COLO668 (cell line): ENCODE measurements around the gene LAPTM5.

ENCODE experiments used
- DNase-seq: peaks from one replicate; lab custom pipeline; 2025; ENCODE audit not compliant: unreplicated experiment; lab: John Stamatoyannopoulos, UW

Gene LAPTM5

DNA sequence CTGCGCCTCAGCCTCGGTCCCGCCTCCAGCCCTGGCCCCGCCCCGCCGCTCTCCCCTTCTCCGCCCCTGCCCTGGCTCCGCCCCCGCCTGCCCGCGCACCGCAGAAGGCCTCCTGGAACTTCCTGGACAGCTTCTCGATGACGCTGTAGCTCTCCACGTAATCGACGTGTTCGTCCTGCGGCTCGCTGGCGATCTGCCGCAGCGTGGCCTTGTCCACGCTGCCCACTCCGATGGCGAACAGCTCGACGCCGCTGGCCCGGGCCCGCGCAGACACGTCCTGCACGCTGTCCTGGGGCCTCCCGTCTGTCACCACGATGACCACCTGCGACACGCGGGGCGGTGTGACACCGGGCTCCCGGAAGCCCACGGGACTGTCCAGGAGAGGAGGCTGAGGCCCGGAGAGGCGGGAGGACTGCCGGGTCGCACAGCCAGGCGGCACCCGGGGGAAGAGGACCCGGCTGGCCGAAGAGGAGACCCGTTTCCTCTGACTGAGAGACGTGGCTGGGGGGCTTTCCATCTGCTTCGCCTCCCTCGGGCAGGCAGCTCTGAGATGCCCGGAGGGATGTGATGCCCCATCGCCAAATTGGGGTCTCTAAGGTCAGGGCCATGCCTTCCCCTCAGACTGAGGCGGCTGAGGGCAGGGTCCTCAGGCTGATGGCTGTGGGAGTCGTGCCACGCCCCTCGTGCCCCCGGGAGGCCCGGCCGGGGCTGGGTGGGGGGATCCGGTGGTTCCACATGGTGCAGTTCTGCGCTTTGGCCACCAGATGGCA, 38.8 kb downstream of the LAPTM5 start:
- peak; percentile 76 for DNase-seq

- peak; percentile 91 for DNase-seq
Observed at GRCh38 chr1:30718091-30718635, 39.4 kb downstream of the LAPTM5 start.

- no peak for DNase-seq
Observed at GRCh38 chr1:30716646-30717045, 40.9 kb downstream of the LAPTM5 start.

DNA sequence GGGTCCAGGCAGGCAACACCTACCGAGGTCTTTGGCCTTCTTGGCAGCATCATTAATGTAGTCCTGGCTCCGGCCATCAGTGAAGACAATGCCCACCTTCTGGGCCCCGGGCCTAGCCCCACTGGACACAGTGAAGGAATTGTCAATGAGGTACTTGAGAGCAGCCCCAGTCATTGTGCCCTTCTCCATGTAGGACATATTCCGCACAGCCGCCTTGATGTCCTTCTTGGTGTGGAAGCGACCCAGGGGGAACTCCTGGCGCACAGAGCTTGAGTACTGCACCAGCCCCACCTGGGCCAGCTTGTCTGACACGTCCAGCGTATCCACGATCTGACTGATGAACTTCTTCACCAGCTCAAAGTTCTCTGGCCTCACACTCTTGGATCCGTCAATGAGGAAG, 41.7 kb downstream of the LAPTM5 start:
- DNase-seq = no peak

DNA sequence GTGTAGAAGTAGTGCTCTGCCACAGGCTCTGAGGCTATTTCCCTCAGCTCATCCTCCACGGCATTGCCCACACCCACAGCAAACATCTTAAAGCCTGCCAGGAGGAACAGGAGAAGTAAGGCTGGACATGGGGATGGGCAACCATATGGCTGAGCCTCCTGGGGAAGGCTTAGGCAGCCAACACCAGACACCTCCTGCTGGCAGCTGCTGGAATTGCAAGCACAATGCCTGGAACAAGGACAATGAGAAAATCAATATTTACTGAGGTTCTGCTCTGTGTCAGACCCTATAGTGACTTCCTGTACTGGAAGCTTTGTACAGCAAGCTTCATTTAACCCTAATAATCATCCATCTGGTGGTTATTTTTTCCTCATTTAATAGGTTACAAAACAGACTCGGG, 42.4 kb downstream of the LAPTM5 start:
- peak; percentile 30 for DNase-seq

- no peak for DNase-seq
Observed at GRCh38 chr1:30714536-30715090, 43.0 kb downstream of the LAPTM5 start.

- no peak for DNase-seq
Observed at GRCh38 chr1:30714025-30714424, 43.5 kb downstream of the LAPTM5 start.

GRCh38 chr1:30713311-30713710, 44.3 kb downstream of the LAPTM5 start:
- no peak for DNase-seq

- no peak for DNase-seq
Observed at GRCh38 chr1:30712583-30712982, 45.0 kb downstream of the LAPTM5 start.

GRCh38 chr1:30710407-30710806, 47.2 kb downstream of the LAPTM5 start:
- DNase-seq = no peak

DNA sequence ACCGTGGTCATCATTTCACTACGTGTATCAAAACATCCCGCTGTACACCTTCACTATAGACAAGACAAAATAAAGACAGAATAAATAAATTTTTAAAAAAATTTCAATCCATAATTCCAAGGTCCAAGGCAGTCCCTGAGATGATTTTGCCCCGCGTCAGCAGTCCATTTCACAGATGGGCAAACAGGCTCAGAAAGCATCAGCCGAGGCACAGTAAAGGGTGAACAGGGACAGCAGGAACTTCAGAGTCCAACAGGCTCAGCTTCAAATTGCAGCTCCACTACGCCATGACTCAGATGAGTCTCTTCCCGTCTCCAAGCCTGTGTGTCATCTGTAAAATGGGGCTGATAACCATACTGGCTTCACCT, 49.2 kb downstream of the LAPTM5 start:
- no peak for DNase-seq

DNA sequence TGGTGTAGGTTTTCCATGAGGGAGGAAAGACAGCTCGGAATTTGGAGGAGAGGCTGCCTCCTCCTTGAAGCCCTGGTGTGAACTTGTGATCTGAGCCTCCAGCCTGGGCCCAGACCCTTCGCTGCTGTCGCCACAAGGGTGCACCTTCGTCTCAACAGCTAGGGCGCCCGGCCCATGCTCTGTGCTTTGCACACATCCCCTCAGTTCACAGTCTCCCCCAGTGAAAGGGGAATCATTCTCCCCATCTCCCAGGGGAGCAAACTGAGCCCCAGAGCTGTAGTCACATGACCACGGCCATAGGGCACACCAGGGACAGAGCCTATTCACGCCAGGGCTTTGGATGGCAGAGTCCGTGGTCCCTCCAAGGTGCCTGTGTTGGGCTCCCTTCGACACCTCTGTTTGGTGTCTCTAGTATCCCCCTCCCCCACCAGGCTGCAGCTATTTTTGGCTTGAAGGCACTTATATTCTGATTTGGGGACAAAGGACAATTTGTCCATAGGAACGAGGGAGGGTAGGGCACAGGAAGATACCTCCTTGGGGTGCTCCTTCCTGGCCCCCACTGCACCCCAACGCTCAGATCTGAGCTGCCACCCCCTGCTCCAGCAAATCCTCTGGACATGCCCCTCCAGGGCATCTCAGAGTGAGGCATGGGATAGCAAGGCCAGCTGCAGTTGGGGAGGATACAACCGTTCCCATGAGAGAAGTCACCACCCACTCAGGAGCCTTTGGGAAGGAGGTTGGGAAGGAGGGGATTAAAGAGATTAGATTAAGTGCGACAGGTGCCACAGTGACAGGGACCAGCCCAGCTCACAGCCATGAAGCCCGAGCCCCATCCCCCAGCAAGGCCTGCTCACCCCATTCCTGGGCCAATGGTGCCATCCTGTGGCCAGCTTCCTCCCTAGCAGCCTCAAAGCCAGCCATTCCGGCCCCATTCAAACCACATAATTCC, 49.9 kb downstream of the LAPTM5 start:
- DNase-seq = peak; percentile 71

GRCh38 chr1:30706528-30706927, 51.0 kb downstream of the LAPTM5 start:
- DNase-seq = no peak

- DNase-seq = no peak
Observed at GRCh38 chr1:30705698-30706097, 51.9 kb downstream of the LAPTM5 start.

- DNase-seq = no peak
Observed at GRCh38 chr1:30704765-30705509, 52.6 kb downstream of the LAPTM5 start.

DNA sequence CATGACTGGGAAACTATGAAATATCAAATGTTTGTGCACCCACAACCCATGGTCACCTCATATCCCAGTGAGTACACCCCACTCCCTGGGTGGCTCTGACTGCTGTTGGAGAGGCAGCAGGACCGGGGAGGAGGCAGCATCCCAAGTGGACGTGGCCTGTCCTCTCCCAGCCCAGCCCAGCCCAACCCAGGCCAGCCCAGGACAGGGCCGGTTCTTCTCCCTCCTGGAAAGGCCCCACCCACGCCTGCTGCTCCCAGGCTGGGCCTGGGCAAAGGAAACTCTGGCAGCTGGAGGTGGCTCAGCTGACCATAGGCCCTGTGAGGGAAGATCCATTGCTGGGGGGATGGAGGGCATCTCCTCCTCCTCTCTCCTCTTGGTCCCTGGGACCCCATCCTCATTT, 53.3 kb downstream of the LAPTM5 start:
- DNase-seq = no peak

- no peak for DNase-seq
Observed at GRCh38 chr1:30702823-30703222, 54.8 kb downstream of the LAPTM5 start.

- no peak for DNase-seq
Observed at GRCh38 chr1:30701258-30701633, 56.3 kb downstream of the LAPTM5 start.

DNA sequence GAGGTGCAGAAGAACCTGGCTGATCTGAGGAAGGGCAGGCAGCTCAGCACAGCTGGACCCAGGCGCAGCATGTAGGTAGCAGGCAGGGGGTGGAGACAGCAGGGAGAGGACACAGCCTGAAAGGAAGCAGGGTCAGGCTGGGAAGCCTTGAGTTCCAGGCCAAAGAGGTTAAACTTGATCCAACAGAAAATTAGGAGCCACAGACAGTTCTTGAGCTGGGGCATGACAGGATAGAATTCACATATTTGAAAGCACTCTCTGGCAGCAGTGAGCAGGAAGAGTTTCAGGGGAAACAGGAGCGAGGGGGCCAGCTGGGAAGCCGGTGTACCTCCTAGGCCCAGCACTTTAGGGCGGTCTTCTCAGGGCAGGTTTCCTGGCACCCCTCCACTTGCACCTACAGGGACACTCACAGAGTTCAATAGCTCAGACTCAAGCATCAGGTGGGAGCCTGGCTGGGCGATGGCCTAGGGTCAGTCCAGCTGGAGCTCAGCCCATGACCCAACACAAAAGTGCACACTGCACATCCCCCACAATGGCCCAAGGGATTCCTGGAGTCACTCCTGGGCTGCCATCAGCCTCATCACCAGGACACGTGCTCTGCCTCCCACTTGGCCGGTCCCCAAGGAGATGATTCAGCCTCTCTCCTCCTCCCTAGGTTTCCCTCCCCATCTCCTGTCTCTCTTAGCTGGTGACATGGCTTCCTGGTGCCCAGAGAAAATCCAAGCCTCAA, 56.9 kb downstream of the LAPTM5 start:
- no peak for DNase-seq

- no peak for DNase-seq
Observed at GRCh38 chr1:30699762-30700161, 57.8 kb downstream of the LAPTM5 start.
